ENCODE results near the gene MARCHF10.
A peak's percentile ranks its signal among the peaks of the same experiment; 100 is the strongest.
"Not testable (repeated sequence)": the region's sequence is repeated elsewhere in the genome, so short reads cannot be mapped to it uniquely, and the experiment has no call there.

MARCHF10 gene

DNA sequence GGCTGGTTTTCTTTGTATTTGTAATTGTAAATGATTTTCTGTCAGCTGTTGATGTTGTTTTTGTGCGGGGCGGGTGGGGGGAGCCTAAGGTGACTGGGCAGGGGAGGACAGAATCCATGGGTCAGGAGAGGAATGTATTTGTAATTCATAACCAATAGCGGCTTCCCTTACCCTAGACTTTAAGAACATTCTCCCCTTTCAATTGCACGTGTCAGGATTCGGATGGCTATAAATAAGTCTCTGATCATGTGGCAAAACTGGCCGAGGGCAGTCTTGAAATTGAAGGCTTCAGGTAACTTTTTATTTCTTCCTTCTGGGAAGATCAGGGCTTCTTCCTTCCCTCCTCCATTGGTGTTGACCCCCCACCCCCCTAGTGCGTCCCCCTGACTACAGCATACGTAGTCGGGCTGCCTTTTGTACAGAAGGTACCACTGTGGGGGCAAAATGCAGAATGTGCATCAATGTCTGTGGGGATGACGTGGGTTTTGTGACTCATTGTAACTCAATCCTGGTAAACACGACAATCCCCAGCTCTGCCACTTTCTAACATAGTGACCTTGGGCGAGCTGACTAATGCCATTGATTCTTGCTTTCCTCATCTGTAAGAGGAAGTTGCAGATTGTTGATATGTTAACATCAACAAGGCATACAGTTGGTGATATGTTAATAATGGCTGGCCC, 16.2 kb downstream of the MARCHF10 start:
- no peak overlapping the region for H3K4me3 ChIP-seq (ENCODE audit: low read depth, low read length)
- peak; percentile 99 for DNase-seq (ENCODE audit: low read depth)

DNA sequence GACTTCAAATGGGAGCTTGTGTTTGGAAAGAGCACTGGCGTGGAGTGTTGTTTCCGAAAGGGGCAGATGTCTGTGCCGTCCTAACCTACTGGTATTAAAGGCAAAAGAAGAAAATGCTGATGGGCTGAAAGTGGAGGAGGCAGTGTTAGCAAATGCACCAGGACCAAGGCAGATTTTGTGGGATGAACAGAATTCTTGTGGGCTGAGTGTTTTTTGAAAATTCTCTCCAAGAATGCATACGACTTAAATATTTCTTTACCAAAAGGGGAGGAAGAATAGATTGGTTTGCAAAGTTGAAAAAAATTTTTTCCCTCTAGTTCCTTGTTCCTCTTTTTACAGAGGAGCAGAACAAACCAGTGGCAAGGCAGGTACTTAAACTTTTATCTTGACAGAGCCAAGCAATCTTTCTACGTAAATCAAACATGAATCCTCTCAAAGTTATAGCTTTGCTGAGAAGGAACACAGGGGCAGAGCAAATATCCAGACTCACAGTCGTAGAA, 16.8 kb downstream of the MARCHF10 start:
- H3K4me3 ChIP-seq (ENCODE audit: low read depth, low read length): no peak overlapping the region
- DNase-seq (ENCODE audit: low read depth): peak; percentile 82

- no peak overlapping the region for H3K4me3 ChIP-seq (ENCODE audit: low read depth, low read length)
- peak; percentile 75 for DNase-seq (ENCODE audit: low read depth)
Measured at GRCh38 chr17:62790564-62790986, 17.5 kb downstream of the MARCHF10 start.

GRCh38 chr17:62787366-62787765, 20.7 kb downstream of the MARCHF10 start:
- no peak overlapping the region for H3K4me3 ChIP-seq (ENCODE audit: low read depth, low read length)
- DNase-seq (ENCODE audit: low read depth): no peak

GRCh38 chr17:62786646-62787045, 21.5 kb downstream of the MARCHF10 start:
- no peak for DNase-seq (ENCODE audit: low read depth)
- no peak overlapping the region for H3K4me3 ChIP-seq (ENCODE audit: low read depth, low read length)

DNA sequence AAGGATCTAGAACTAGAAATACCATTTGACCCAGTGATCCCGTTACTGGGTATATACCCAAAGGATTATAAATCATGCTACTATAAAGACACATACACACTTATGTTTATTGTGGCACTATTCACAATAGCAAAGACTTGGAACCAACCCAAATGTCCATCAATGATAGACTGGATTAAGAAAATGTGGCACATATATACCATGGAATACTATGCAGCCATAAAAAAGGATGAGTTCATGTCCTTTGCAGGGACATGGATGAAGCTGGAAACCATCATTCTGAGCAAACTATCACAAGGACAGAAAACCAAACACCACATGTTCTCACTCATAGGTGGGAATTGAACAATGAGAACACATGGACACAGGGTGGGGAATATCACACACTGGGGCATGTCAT, 22.1 kb downstream of the MARCHF10 start:
- H3K4me3 ChIP-seq (ENCODE audit: low read depth, low read length); DNase-seq (ENCODE audit: low read depth): not testable (repeated sequence)

DNA sequence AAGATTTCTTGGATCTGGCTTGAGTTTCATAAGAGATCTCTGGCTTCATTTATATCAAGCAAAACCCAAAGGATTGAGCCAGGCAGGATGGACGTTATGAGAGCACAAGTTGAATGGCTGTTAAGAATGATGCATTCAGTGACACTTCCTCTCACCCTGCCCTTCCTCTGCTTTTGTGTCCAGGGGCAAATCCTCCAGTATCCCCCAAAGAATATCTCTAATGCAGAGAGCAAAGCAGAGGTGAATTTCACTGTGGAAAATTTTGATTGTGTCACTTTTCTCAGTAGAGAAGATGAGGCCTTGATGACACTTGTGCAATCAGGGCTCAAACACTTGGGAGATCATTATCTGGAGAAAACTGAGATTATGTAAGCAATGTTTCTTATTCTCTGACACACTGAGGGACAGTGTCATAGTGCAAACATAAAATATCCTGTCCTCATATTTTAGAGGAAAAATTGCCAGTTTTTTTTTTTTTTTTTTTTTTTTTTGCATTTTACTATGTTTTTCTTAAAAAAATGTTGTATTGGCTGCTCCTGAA, 25.3 kb downstream of the MARCHF10 start:
- no peak for DNase-seq (ENCODE audit: low read depth)

GRCh38 chr17:62781831-62782251, 26.3 kb downstream of the MARCHF10 start:
- H3K4me3 ChIP-seq (ENCODE audit: low read depth, low read length): no peak overlapping the region
- no peak for DNase-seq (ENCODE audit: low read depth)

More for the DNA sequence above, 25.3 kb downstream of the MARCHF10 start:
- H3K4me3 ChIP-seq (ENCODE audit: low read depth, low read length): no peak overlapping the region

- DNase-seq (ENCODE audit: low read depth): no peak
Measured at GRCh38 chr17:62781356-62781755, 26.8 kb downstream of the MARCHF10 start.

DNA sequence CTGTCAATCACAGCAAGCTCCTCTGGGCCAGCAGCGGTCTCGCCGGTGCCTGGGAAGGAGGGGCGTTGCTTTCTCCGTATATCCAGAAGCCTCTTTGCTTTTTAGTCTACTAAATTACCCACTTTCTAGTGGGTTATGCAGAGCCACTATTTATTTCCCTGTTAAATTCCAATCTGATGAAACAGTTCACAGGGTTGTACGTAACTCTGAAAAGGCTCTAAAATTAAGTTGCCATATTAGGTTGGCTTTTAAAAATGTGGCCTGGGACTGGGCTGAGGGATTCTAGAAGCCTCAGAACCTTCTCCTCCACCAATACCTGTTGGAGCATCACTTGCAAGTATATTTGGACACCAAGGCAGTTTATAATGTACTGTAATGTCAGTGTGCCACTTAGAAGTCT, 27.2 kb downstream of the MARCHF10 start:
- H3K4me3 ChIP-seq (ENCODE audit: low read depth, low read length): no peak overlapping the region
- no peak for DNase-seq (ENCODE audit: low read depth)

More at GRCh38 chr17:62781356-62781755, 26.8 kb downstream of the MARCHF10 start:
- no peak overlapping the region for H3K4me3 ChIP-seq (ENCODE audit: low read depth, low read length)

GRCh38 chr17:62780269-62780668, 27.8 kb downstream of the MARCHF10 start:
- no peak overlapping the region for H3K4me3 ChIP-seq (ENCODE audit: low read depth, low read length)
- DNase-seq (ENCODE audit: low read depth): no peak

GRCh38 chr17:62778990-62779681, 29.0 kb downstream of the MARCHF10 start:
- DNase-seq (ENCODE audit: low read depth): peak; percentile 97
- no peak overlapping the region for H3K4me3 ChIP-seq (ENCODE audit: low read depth, low read length)

GRCh38 chr17:62775876-62776275, 32.2 kb downstream of the MARCHF10 start:
- DNase-seq (ENCODE audit: low read depth): no peak
- no peak overlapping the region for H3K4me3 ChIP-seq (ENCODE audit: low read depth, low read length)

- H3K4me3 ChIP-seq (ENCODE audit: low read depth, low read length): no peak overlapping the region
- no peak for DNase-seq (ENCODE audit: low read depth)
Measured at GRCh38 chr17:62774338-62774737, 33.8 kb downstream of the MARCHF10 start.

- DNase-seq (ENCODE audit: low read depth): no peak
- H3K4me3 ChIP-seq (ENCODE audit: low read depth, low read length): no peak overlapping the region
Measured at GRCh38 chr17:62767997-62768396, 40.1 kb downstream of the MARCHF10 start.

GRCh38 chr17:62765351-62765750, 42.8 kb downstream of the MARCHF10 start:
- DNase-seq (ENCODE audit: low read depth): no peak
- no peak overlapping the region for H3K4me3 ChIP-seq (ENCODE audit: low read depth, low read length)

- DNase-seq (ENCODE audit: low read depth): no peak
- H3K4me3 ChIP-seq (ENCODE audit: low read depth, low read length): no peak overlapping the region
Measured at GRCh38 chr17:62763891-62764600, 44.1 kb downstream of the MARCHF10 start.

GRCh38 chr17:62761884-62762283, 46.2 kb downstream of the MARCHF10 start:
- no peak overlapping the region for H3K4me3 ChIP-seq (ENCODE audit: low read depth, low read length)
- no peak for DNase-seq (ENCODE audit: low read depth)

DNA sequence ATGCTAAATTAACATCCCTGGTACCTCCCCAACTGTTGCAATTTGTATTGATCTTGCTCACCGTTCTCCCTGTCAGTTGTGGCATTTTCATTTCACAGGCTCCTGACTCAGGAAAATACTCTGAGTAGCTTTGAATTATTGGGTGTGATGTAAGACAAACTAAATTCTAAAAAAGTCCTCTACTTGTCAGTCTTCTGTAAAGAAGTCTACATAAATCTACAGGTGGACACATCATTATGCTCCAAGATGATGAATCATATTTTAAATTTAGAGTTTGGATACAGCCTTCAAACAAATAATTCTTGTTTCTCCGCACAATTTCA, 47.2 kb downstream of the MARCHF10 start:
- H3K4me3 ChIP-seq (ENCODE audit: low read depth, low read length): no peak overlapping the region

More for the DNA sequence above, 47.2 kb downstream of the MARCHF10 start:
- no peak for DNase-seq (ENCODE audit: low read depth)
